ENCODE results near the gene THUMPD3.

DNA sequence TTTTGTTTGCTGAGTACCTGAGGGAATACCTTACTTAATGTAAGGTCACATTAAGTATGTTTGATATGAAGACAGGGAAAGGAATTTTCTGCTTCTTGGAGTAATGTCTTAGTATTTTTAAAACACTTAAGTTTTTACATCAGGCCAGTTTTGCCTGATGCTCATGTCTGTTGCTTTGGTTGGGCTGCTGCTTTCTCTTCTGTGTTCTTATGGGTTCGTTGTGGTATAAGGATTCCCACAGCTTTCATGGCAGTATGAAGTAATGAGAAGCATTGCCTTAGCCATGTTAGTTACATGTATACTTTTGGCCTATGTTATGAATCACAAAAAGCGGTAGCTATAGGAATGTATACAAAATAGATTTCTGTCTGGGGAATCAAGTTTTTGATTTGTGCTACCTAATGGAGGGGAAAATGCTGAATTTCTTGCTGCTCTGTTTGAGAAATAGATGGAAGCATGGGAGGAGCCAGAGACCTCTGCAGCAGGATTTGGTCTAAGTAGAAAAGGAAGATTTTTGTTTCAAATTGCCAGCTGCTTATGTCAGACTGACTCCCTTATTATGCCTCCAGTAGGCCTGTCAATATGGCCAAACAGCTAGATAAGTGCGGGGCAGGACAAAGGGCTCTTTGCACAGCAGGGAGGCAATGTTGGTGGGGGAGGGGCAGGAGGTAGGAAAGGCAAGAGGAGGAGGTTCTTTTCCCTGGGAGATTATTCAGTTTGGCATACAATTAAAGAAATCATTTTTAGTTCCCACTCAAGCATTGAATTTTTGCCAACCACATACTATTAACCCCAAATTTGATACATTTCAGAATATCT is 39.8 kb downstream of the THUMPD3 start:
- TF ChIP-seq, protein P1, sequence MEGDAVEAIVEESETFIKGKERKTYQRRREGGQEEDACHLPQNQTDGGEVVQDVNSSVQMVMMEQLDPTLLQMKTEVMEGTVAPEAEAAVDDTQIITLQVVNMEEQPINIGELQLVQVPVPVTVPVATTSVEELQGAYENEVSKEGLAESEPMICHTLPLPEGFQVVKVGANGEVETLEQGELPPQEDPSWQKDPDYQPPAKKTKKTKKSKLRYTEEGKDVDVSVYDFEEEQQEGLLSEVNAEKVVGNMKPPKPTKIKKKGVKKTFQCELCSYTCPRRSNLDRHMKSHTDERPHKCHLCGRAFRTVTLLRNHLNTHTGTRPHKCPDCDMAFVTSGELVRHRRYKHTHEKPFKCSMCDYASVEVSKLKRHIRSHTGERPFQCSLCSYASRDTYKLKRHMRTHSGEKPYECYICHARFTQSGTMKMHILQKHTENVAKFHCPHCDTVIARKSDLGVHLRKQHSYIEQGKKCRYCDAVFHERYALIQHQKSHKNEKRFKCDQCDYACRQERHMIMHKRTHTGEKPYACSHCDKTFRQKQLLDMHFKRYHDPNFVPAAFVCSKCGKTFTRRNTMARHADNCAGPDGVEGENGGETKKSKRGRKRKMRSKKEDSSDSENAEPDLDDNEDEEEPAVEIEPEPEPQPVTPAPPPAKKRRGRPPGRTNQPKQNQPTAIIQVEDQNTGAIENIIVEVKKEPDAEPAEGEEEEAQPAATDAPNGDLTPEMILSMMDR (IDR thresholded peaks at IDR 0.05 in 2 of 3, conservative IDR thresholded peaks at IDR 0.05 in 1 of 3; ENCODE audit: insufficient read depth in 2 of 3, low read depth in 1 of 3, low read length in 3 of 3) = no peak
- TF ChIP-seq POLR2AphosphoS5 (IDR thresholded peaks at IDR 0.05; ENCODE audit: control insufficient read depth, insufficient read depth, low read depth, low read length) (peak; percentile 80), TAF1 (IDR thresholded peaks at IDR 0.05; ENCODE audit: control insufficient read depth, extremely low read depth, insufficient read depth, low read length, severe bottlenecking) (peak; percentile 70), GTF2F1 (IDR thresholded peaks at IDR 0.05; ENCODE audit: low read depth, low read length) (no peak), EZH2 (IDR thresholded peaks at IDR 0.05; ENCODE audit: borderline replicate concordance, low read depth, low read length) (no peak)
- TF ChIP-seq, protein P2, sequence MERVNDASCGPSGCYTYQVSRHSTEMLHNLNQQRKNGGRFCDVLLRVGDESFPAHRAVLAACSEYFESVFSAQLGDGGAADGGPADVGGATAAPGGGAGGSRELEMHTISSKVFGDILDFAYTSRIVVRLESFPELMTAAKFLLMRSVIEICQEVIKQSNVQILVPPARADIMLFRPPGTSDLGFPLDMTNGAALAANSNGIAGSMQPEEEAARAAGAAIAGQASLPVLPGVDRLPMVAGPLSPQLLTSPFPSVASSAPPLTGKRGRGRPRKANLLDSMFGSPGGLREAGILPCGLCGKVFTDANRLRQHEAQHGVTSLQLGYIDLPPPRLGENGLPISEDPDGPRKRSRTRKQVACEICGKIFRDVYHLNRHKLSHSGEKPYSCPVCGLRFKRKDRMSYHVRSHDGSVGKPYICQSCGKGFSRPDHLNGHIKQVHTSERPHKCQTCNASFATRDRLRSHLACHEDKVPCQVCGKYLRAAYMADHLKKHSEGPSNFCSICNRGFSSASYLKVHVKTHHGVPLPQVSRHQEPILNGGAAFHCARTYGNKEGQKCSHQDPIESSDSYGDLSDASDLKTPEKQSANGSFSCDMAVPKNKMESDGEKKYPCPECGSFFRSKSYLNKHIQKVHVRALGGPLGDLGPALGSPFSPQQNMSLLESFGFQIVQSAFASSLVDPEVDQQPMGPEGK (CRISPR knock-in tag; IDR thresholded peaks at IDR 0.05; ENCODE audit: borderline replicate concordance) = no peak
